ENCODE results near the gene PLK2.

Gene PLK2

GRCh38 chr5:58486290-58486689, 26.4 kb upstream of the PLK2 start:
- no peak for DNase-seq (ENCODE audit: low read depth, low spot score)
- H3K36me3 ChIP-seq (ENCODE audit: insufficient read depth, low read length): no peaks in the 10 kb centered on the region
- H3K9ac ChIP-seq (ENCODE audit: insufficient read length): no peak overlapping the region
- TF ChIP-seq POLR2AphosphoS5 (IDR thresholded peaks at IDR 0.05; ENCODE audit: borderline replicate concordance, low read depth, low read length): no peak
- no peak for TF ChIP-seq EZH2 (IDR thresholded peaks at IDR 0.05)
- no peak for TF ChIP-seq FOXP2 (optimal IDR thresholded peaks at IDR 0.05; ENCODE audit: control extremely low read depth, extremely low read length, insufficient read depth)
- H3K9me3 ChIP-seq (ENCODE audit: low read depth, low read length): no peaks in the 10 kb centered on the region
- no peak overlapping the region for H3K27ac ChIP-seq
- H3K4me3 ChIP-seq: no peak overlapping the region

DNA sequence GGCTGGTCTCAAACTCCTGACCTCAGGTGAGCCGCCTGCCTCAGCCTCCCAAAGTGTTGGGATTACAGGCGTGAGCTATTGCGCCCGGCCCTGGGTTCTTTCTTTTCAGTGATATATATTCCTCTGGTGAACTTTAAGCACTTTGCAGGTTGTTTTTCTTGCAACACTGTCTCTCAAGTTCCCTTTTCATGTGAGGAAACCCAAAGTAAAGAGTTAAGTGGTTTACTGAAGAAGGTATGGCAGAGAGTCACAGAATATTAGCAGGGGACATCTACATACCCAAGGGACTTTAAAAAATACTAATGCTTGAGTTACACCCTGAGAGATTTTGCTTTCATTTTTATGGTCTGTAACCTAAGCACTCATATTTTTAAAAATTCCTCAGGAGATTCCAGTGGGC, 24.6 kb upstream of the PLK2 start:
- no peak overlapping the region for H3K4me3 ChIP-seq
- TF ChIP-seq FOXP2 (optimal IDR thresholded peaks at IDR 0.05; ENCODE audit: control extremely low read depth, extremely low read length, insufficient read depth) (no peak), POLR2AphosphoS5 (IDR thresholded peaks at IDR 0.05; ENCODE audit: borderline replicate concordance, low read depth, low read length) (no peak), EZH2 (IDR thresholded peaks at IDR 0.05) (no peak)
- H3K9ac ChIP-seq (ENCODE audit: insufficient read length): no peak overlapping the region
- no peak overlapping the region for H3K27ac ChIP-seq
- DNase-seq (ENCODE audit: low read depth, low spot score): no peak
- no peaks in the 10 kb centered on the region for H3K36me3 ChIP-seq (ENCODE audit: insufficient read depth, low read length)
- H3K9me3 ChIP-seq (ENCODE audit: low read depth, low read length): no peaks in the 10 kb centered on the region

DNA sequence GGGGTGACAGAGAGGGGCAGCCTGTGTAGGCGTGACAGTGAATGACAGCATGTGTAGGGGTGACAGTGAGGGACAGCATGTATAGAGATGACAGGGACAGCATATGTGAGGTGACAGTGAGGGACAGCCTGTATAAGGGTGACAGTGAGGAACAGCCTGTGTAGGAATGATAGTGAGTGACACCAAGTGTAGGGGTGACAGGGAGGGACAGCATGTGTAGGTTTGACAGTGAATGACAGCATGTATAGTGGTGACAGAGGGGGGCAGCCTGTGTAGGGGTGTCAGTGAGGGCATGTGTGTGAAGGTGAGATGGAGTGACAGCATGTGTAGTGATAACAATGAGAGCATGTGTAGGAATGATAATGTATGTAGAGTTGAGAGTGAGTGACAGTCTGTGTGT, 22.6 kb upstream of the PLK2 start:
- H3K9me3 ChIP-seq (ENCODE audit: low read depth, low read length): no peaks in the 10 kb centered on the region
- no peak for DNase-seq (ENCODE audit: low read depth, low spot score)
- H3K27ac ChIP-seq: no peak overlapping the region
- no peak overlapping the region for H3K4me3 ChIP-seq
- no peak overlapping the region for H3K9ac ChIP-seq (ENCODE audit: insufficient read length)
- H3K36me3 ChIP-seq (ENCODE audit: insufficient read depth, low read length): no peaks in the 10 kb centered on the region
- TF ChIP-seq FOXP2 (optimal IDR thresholded peaks at IDR 0.05; ENCODE audit: control extremely low read depth, extremely low read length, insufficient read depth) (no peak), POLR2AphosphoS5 (IDR thresholded peaks at IDR 0.05; ENCODE audit: borderline replicate concordance, low read depth, low read length) (no peak), EZH2 (IDR thresholded peaks at IDR 0.05) (no peak)

- Histone ChIP-seq H3K36me3 (ENCODE audit: insufficient read depth, low read length) (no peaks in the 10 kb centered on the region), H3K4me3 (no peak overlapping the region), H3K9ac (ENCODE audit: insufficient read length) (no peak overlapping the region), H3K9me3 (ENCODE audit: low read depth, low read length) (no peaks in the 10 kb centered on the region), H3K27ac (no peak overlapping the region)
- TF ChIP-seq POLR2AphosphoS5 (IDR thresholded peaks at IDR 0.05; ENCODE audit: borderline replicate concordance, low read depth, low read length): no peak
- no peak for TF ChIP-seq FOXP2 (optimal IDR thresholded peaks at IDR 0.05; ENCODE audit: control extremely low read depth, extremely low read length, insufficient read depth)
- no peak for TF ChIP-seq EZH2 (IDR thresholded peaks at IDR 0.05)
- no peak for DNase-seq (ENCODE audit: low read depth, low spot score)
These were observed 21.9 kb upstream of the PLK2 start for GRCh38 chr5:58481828-58482227.

GRCh38 chr5:58481066-58481676, 21.3 kb upstream of the PLK2 start:
- Histone ChIP-seq H3K4me3 (no peak overlapping the region), H3K9ac (ENCODE audit: insufficient read length) (no peak overlapping the region), H3K27ac (no peak overlapping the region), H3K36me3 (ENCODE audit: insufficient read depth, low read length) (no peaks in the 10 kb centered on the region), H3K9me3 (ENCODE audit: low read depth, low read length) (no peaks in the 10 kb centered on the region)
- no peak for DNase-seq (ENCODE audit: low read depth, low spot score)
- TF ChIP-seq FOXP2 (optimal IDR thresholded peaks at IDR 0.05; ENCODE audit: control extremely low read depth, extremely low read length, insufficient read depth) (no peak), POLR2AphosphoS5 (IDR thresholded peaks at IDR 0.05; ENCODE audit: borderline replicate concordance, low read depth, low read length) (no peak), EZH2 (IDR thresholded peaks at IDR 0.05) (no peak)

DNA sequence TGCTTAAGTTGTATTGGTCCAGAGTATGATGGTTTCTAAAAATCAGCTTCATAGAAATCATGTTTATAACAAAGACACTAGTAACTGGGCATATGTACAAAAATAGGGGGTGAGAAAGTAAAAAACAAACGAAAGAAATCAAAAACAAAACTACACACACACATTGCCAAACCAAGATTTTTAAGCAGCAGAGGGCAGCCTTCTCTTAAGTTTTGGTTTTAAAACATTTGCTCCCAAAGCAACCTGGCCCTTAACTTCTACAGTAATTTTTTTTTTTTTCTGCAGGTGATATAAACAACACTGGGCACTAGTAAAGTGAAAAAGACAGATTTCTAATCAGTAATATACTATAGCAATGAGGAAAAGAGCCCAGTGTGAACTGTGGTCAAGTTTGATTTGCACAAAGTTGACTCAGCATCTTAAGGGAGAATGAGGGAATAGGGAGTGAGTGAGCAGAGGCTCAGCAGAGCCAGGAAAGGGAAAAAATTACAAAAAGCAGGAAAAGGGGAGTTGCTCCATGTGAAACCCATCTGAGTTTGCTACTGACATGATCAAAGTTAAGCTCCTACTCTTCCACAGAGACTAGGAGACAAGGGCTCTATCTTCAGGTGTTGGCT, 18.0 kb upstream of the PLK2 start:
- no peak for TF ChIP-seq EZH2 (IDR thresholded peaks at IDR 0.05)
- TF ChIP-seq FOXP2 (optimal IDR thresholded peaks at IDR 0.05; ENCODE audit: control extremely low read depth, extremely low read length, insufficient read depth): no peak
- no peak for TF ChIP-seq POLR2AphosphoS5 (IDR thresholded peaks at IDR 0.05; ENCODE audit: borderline replicate concordance, low read depth, low read length)
- Histone ChIP-seq H3K9me3 (ENCODE audit: low read depth, low read length) (no peaks in the 10 kb centered on the region), H3K27ac (no peak overlapping the region), H3K9ac (ENCODE audit: insufficient read length) (no peak overlapping the region), H3K36me3 (ENCODE audit: insufficient read depth, low read length) (no peaks in the 10 kb centered on the region), H3K4me3 (no peak overlapping the region)
- no peak for DNase-seq (ENCODE audit: low read depth, low spot score)

DNA sequence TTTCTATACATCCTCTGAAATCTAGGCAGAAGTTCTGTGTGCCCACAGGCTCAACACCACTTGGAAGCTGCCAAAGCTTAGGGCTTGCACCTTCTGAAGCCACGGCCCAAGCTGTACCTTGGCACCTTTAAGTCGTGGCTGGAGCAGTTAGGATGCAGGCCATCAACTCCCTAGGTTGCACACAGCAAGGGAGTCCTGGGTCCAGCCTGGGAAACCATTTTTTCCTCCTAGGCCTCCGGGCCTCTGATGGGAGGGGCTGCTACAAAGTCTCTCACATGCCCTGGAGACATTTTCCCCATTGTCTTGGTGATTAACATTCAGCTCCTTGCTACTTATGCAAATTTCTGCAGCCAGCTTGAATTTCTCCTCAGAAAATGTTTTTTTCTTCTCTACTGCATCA, 15.5 kb upstream of the PLK2 start:
- Histone ChIP-seq H3K9ac (ENCODE audit: insufficient read length) (no peak overlapping the region), H3K27ac (no peak overlapping the region), H3K9me3 (ENCODE audit: low read depth, low read length) (no peaks in the 10 kb centered on the region), H3K36me3 (ENCODE audit: insufficient read depth, low read length) (no peaks in the 10 kb centered on the region), H3K4me3 (no peak overlapping the region)
- DNase-seq (ENCODE audit: low read depth, low spot score): no peak
- no peak for TF ChIP-seq POLR2AphosphoS5 (IDR thresholded peaks at IDR 0.05; ENCODE audit: borderline replicate concordance, low read depth, low read length)
- TF ChIP-seq EZH2 (IDR thresholded peaks at IDR 0.05): no peak
- TF ChIP-seq FOXP2 (optimal IDR thresholded peaks at IDR 0.05; ENCODE audit: control extremely low read depth, extremely low read length, insufficient read depth): no peak

GRCh38 chr5:58469896-58470295, 10.0 kb upstream of the PLK2 start:
- H3K36me3 ChIP-seq (ENCODE audit: insufficient read depth, low read length): no peaks in the 10 kb centered on the region
- no peak for TF ChIP-seq EZH2 (IDR thresholded peaks at IDR 0.05)
- no peak for TF ChIP-seq POLR2AphosphoS5 (IDR thresholded peaks at IDR 0.05; ENCODE audit: borderline replicate concordance, low read depth, low read length)
- no peak for TF ChIP-seq FOXP2 (optimal IDR thresholded peaks at IDR 0.05; ENCODE audit: control extremely low read depth, extremely low read length, insufficient read depth)
- H3K9ac ChIP-seq (ENCODE audit: insufficient read length): no peak overlapping the region
- no peak for DNase-seq (ENCODE audit: low read depth, low spot score)
- H3K4me3 ChIP-seq: no peak overlapping the region
- no peaks in the 10 kb centered on the region for H3K9me3 ChIP-seq (ENCODE audit: low read depth, low read length)
- no peak overlapping the region for H3K27ac ChIP-seq

DNA sequence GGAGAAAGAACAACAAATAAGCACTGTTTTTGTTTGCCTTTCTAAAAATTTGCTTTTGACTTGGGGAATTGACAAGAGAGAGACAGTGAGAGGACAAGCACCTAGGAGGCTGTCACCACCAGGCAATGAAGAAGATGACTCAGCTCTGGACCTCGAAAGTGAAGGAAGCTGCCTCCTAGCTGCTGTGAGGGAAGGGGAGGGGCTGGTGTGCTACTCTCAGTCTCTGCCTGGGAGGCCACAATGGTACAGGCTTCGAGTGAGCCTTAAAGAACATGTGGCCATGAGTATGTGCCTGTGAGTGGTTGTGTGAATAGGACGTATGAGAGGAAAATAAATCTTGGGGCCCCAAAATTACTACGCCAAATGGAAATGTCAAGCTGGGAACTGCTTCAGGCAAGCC, 7.1 kb upstream of the PLK2 start:
- no peaks in the 10 kb centered on the region for H3K9me3 ChIP-seq (ENCODE audit: low read depth, low read length)
- no peak for DNase-seq (ENCODE audit: low read depth, low spot score)
- no peak overlapping the region for H3K27ac ChIP-seq
- no peak overlapping the region for H3K4me3 ChIP-seq
- TF ChIP-seq EZH2 (IDR thresholded peaks at IDR 0.05) (no peak), POLR2AphosphoS5 (IDR thresholded peaks at IDR 0.05; ENCODE audit: borderline replicate concordance, low read depth, low read length) (no peak), FOXP2 (optimal IDR thresholded peaks at IDR 0.05; ENCODE audit: control extremely low read depth, extremely low read length, insufficient read depth) (no peak)
- H3K36me3 ChIP-seq (ENCODE audit: insufficient read depth, low read length): no peaks in the 10 kb centered on the region
- no peak overlapping the region for H3K9ac ChIP-seq (ENCODE audit: insufficient read length)

All from SK-N-MC (cell line).